Measurements from ENCODE around the gene PRDM16. TPM values are rescaled to one million over a fixed set of nuclear protein-coding genes. Genes with fewer than 3 reads are reported as not detected.

PRDM16 gene
- polyA plus RNA-seq, 3 donors, result not detected

DNA sequence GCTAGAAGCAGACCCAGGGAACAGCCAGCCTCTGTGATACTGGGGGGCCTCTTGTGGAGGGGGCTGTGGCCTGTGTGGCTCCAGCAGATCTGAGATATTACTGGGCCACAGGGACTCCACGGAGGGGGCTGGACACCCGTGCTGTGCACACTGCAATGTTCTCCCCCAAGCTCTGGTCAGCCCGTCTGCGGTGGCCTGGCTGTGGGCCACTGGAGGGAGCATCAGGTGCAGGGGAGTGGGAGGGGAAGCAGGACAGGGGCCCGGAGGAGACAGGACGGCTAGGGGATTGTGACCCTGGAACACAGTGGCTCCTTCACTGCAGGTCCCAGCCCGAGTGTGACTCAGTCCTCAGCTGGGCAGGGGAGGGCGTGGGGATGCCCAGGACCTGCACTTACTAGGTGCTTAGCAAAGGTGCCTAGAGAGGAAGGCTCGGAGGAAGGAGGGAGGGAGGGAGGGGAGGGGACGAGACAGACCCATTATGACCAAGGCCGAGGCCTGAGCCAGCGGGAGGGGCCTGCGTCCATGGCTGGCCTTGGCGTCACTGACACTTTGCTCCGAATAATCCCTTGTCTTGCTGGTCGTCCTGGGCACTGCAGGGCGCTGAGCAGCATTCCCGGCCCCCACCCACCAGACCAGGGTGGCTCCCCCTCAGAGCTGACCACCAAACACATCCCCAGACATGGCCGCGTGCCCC is 44.2 kb downstream of the PRDM16 start:
- H3K27me3 ChIP-seq (ENCODE audit: control insufficient read depth in 2 of 2, insufficient read depth in 2 of 2, low read length in 2 of 2), result no peaks in the 10 kb centered on the region
- no peak overlapping the region for H2AFZ ChIP-seq (ENCODE audit: insufficient read depth, low read depth, low read length, poor library complexity, severe bottlenecking)
- H3K4me2 ChIP-seq (replicated peaks; ENCODE audit: extremely low read depth, low read length, poor library complexity, severe bottlenecking), result no peak overlapping the region
- H3K27ac ChIP-seq (ENCODE audit: low read depth in 1 of 2, low read length in 2 of 2), result no peak overlapping the region
- H3K9me3 Mint-ChIP-seq, result peaks cover 0 to 8% (median 2%) of the 10 kb centered on the region in 7 donors
- H3K36me3 ChIP-seq (replicated peaks in 1 of 2; ENCODE audit: control insufficient read depth in 1 of 2, insufficient read depth in 2 of 2, low read length in 2 of 2), result no peaks in the 10 kb centered on the region
- H3K27ac Mint-ChIP-seq, result no peak overlapping the region
- intact Hi-C loops (cut with micrococcal nuclease), result no loop called here
- 94% methylated on average over 15 of the region's 20 CpGs for WGBS (ENCODE audit: insufficient coverage)
- no peaks in the 10 kb centered on the region for H3K4me1 Mint-ChIP-seq
- H3K36me3 Mint-ChIP-seq, result no peaks in the 10 kb centered on the region
- peaks cover 4 to 8% of the 10 kb centered on the region in 2 donors for H3K9me3 ChIP-seq (replicated peaks in 1 of 2; ENCODE audit: control insufficient read depth in 1 of 2, insufficient read depth in 1 of 2, low read length in 2 of 2)
- H3K9ac ChIP-seq (ENCODE audit: insufficient read depth, low read length, poor library complexity, severe bottlenecking), result no peak overlapping the region
- no peaks in the 10 kb centered on the region for H3K4me1 ChIP-seq (ENCODE audit: control insufficient read depth in 1 of 2, insufficient read depth in 2 of 2, low read length in 2 of 2)
- peaks cover 0 to 5% (median 4%) of the 10 kb centered on the region in 3 donors for H3K27me3 Mint-ChIP-seq (ENCODE audit: low read depth in 3 of 3)
- H3K4me3 Mint-ChIP-seq, result no peak overlapping the region
- TF ChIP-seq, protein P1, sequence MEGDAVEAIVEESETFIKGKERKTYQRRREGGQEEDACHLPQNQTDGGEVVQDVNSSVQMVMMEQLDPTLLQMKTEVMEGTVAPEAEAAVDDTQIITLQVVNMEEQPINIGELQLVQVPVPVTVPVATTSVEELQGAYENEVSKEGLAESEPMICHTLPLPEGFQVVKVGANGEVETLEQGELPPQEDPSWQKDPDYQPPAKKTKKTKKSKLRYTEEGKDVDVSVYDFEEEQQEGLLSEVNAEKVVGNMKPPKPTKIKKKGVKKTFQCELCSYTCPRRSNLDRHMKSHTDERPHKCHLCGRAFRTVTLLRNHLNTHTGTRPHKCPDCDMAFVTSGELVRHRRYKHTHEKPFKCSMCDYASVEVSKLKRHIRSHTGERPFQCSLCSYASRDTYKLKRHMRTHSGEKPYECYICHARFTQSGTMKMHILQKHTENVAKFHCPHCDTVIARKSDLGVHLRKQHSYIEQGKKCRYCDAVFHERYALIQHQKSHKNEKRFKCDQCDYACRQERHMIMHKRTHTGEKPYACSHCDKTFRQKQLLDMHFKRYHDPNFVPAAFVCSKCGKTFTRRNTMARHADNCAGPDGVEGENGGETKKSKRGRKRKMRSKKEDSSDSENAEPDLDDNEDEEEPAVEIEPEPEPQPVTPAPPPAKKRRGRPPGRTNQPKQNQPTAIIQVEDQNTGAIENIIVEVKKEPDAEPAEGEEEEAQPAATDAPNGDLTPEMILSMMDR (IDR thresholded peaks at IDR 0.05), result no peak
- H4K20me1 ChIP-seq (ENCODE audit: insufficient read depth, low read length), result no peaks in the 10 kb centered on the region
- no peaks in the 10 kb centered on the region for H3K79me2 ChIP-seq (ENCODE audit: insufficient read depth, low read length)
- no peak for DNase-seq
- H3K4me3 ChIP-seq (replicated peaks in 1 of 3; ENCODE audit: low read depth in 2 of 3, low read length in 3 of 3), result no peak overlapping the region

DNA sequence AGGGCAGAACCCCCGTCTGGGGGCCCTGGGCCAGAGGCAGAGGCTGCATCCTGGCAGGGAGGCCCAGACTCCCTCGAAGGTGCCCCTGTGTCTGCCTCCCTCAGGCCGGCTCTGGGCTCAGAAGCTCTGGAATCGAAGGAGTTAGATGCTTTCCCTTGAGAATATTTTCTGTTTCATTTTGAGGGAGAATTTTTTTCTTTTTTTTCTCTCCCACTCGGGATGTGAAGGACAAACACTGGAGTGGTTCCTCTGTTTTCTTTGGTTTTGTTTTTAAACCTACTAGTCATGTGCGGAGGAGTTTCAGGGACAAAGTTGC is 44.7 kb downstream of the PRDM16 start:
- Mint-ChIP-seq H3K36me3 (no peaks in the 10 kb centered on the region), H3K4me1 (no peaks in the 10 kb centered on the region), H3K27me3 (ENCODE audit: low read depth in 3 of 3) (peaks cover 0 to 4% (median 3%) of the 10 kb centered on the region in 3 donors), H3K27ac (no peak overlapping the region), H3K4me3 (no peak overlapping the region), H3K9me3 (peaks cover 0 to 4% (median 0%) of the 10 kb centered on the region in 7 donors)
- no peaks in the 10 kb centered on the region for H4K20me1 ChIP-seq (ENCODE audit: insufficient read depth, low read length)
- H3K4me1 ChIP-seq (ENCODE audit: control insufficient read depth in 1 of 2, insufficient read depth in 2 of 2, low read length in 2 of 2), result no peaks in the 10 kb centered on the region
- intact Hi-C loops (cut with micrococcal nuclease), result no loop called here
- no peaks in the 10 kb centered on the region for H3K36me3 ChIP-seq (replicated peaks in 1 of 2; ENCODE audit: control insufficient read depth in 1 of 2, insufficient read depth in 2 of 2, low read length in 2 of 2)
- no peak for DNase-seq
- H3K79me2 ChIP-seq (ENCODE audit: insufficient read depth, low read length), result no peaks in the 10 kb centered on the region
- WGBS (ENCODE audit: insufficient coverage), result 92% methylated on average over 5 of the region's 6 CpGs
- peaks cover 4 to 8% of the 10 kb centered on the region in 2 donors for H3K9me3 ChIP-seq (replicated peaks in 1 of 2; ENCODE audit: control insufficient read depth in 1 of 2, insufficient read depth in 1 of 2, low read length in 2 of 2)
- H2AFZ ChIP-seq (ENCODE audit: insufficient read depth, low read depth, low read length, poor library complexity, severe bottlenecking), result no peak overlapping the region
- no peaks in the 10 kb centered on the region for H3K27me3 ChIP-seq (ENCODE audit: control insufficient read depth in 2 of 2, insufficient read depth in 2 of 2, low read length in 2 of 2)
- no peak overlapping the region for H3K4me3 ChIP-seq (replicated peaks in 1 of 3; ENCODE audit: low read depth in 2 of 3, low read length in 3 of 3)
- no peak overlapping the region for H3K9ac ChIP-seq (ENCODE audit: insufficient read depth, low read length, poor library complexity, severe bottlenecking)
- no peak overlapping the region for H3K27ac ChIP-seq (ENCODE audit: low read depth in 1 of 2, low read length in 2 of 2)
- TF ChIP-seq, protein P1 (IDR thresholded peaks at IDR 0.05), result no peak
- H3K4me2 ChIP-seq (replicated peaks; ENCODE audit: extremely low read depth, low read length, poor library complexity, severe bottlenecking), result no peak overlapping the region

Measured in CD14-positive monocyte (primary cell).